ENCODE results near the gene VPS45.
"Not testable (repeated sequence)": the region's sequence is repeated elsewhere in the genome, so short reads cannot be mapped to it uniquely, and the experiment has no call there.

Gene VPS45

DNA sequence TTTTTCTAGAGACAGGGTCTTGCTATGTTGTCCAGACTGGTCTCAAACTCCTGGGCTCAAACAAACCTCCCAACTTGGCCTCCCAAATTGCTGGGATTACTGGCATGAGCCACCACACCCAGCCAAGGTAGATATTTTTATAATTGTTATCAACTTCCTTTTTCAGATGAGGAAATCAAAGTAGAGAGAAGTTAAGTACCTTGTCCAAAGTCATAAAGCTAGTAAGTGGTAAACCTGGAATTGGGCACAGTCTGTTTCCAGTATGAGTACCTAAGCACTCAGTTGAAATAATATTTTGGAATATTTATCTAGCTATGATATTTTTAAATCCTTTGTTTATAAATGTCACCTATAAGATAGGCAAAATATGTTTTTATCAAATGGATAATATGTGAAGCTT is 59.9 kb downstream of the VPS45 start:
- DNase-seq (ENCODE audit: low read depth in 3 of 3, low spot score in 1 of 3) = no peak

DNA sequence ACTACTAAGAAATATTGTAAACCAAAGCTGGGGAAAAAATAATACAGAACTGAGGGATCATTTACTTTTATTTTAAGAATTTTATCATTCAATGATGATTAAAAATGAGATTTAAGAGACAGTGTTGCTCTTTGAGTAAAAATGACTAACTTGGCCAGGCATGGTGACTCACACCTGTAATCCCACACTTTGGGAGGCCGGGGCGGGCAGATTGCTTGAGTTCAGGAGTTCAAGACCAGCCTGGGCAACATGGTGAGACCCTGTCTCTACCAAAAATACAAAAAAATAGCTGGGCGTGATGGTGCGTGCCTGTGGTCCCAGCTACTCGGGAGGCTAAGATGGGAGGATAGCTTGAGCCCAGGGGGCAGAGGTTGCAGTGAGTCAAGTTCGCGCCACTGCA is 60.3 kb downstream of the VPS45 start:
- DNase-seq (ENCODE audit: low read depth in 3 of 3, low spot score in 1 of 3) = peak in 1 of 3 donors; percentile 5

DNA sequence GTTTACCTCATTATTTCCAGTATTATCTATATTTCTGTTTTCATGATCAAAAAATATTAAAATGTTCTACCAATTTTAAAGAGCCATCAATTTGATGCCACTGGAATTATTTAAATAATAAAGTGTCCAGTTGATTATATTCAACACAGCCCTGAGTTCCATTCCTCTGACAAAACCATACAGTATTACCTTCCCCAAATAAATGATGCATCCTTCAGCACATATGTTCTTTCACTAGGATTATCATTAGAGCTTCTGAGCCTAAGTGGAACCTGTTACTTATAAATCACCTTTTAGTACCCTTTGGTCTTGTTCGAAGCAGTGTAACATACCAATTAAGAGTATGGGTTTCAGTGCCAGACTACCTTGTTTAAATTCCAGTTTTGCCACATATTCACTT is 64.8 kb downstream of the VPS45 start:
- DNase-seq (ENCODE audit: low read depth in 3 of 3, low spot score in 1 of 3) = no peak

DNA sequence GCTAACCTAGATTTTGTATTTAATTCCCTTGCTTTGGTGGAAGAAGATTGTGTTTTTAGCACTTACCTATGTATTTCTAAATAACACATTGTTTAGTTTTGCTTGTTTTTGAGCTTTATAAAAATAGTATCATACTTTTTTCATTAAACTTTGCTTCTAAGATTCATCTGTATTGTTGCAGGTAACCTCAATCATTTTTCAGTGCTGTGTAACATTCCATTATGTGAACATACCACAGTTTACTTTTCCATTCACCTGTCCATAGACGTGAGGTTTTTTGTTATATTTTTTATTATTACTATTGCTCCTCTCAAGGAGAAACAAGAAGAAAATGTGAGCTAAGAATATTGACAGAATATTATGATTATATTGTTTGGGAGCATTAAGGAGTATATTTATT is 67.0 kb downstream of the VPS45 start:
- DNase-seq (ENCODE audit: low read depth in 3 of 3, low spot score in 1 of 3) = no peak

DNA sequence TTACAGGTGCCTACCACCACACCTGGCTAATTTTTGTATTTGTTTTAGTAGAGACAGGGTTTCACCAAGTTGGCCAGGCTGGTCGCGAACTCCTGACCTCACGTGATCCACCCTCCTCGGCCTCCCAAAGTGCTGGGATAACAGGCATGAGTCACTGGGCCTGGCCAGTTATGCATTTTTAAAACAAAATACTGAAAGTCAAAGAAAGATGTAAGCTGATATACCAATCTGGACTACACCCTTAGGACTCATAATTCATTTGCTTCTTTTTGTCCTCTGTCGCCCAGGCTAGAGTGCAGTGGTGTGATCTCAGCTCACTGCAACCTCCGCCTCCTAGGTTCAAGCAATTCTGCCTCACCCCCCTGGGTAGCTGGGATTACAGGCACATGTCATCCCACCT is 67.8 kb downstream of the VPS45 start:
- DNase-seq (ENCODE audit: low read depth in 3 of 3, low spot score in 1 of 3) = not testable (repeated sequence)

DNA sequence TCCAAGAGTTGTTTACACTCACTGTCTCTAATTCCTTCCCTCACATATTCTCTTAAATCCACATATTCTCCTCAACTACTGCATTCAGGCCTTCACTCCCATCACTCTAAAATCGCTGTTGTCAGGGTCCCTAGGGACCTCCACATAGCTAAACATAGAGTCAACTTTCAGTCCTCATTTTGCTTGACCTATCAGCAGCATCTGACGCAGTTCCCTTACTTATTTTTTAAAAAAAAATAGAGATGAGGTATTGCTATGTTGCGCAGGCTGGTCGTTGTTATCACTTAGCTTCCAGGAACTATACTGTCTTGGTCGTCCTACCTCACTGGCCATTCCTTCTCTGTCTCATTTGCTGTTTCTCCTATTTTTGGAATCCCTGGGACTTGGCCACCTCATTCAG is 70.5 kb downstream of the VPS45 start:
- no peak for DNase-seq (ENCODE audit: low read depth in 3 of 3, low spot score in 1 of 3)

DNA sequence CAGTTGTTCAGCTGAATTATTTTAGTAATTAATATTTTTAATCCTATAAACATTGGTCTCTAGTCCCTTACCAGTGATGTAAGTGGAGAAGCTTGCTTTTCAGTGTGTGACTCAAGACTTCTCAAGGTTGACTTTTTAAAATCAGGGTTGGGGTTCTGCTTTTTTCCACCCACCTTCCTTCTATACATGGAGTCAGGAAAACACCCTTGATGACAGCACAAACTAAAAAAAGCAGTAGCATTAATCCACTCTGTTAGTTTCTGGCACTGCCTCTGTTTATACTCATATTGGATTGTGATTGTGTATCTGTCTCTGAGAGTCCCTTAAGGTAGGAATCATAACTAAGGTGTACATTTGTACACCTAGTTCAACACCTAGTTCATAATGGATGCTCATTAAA is 73.9 kb downstream of the VPS45 start:
- DNase-seq (ENCODE audit: low read depth in 3 of 3, low spot score in 1 of 3) = no peak

DNA sequence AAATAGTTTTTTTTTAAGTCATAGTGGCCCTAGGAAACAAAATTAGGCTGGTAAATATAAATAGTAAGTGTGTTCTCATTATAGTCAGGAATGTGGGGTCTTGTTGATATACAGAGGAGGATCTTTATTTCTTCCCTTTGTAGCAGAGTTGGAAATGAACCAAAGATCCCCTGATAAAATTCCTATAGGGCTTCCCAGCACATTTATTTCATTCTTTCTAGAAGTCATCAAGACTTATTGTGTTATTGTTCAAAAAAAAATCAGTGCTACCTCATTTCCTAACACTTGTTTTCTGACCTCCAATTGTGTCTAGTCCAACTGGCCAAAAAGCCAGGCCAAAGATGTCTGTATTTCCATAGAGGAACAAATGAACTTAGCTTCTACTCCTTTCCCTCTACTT is 74.5 kb downstream of the VPS45 start:
- no peak for DNase-seq (ENCODE audit: low read depth in 3 of 3, low spot score in 1 of 3)

DNA sequence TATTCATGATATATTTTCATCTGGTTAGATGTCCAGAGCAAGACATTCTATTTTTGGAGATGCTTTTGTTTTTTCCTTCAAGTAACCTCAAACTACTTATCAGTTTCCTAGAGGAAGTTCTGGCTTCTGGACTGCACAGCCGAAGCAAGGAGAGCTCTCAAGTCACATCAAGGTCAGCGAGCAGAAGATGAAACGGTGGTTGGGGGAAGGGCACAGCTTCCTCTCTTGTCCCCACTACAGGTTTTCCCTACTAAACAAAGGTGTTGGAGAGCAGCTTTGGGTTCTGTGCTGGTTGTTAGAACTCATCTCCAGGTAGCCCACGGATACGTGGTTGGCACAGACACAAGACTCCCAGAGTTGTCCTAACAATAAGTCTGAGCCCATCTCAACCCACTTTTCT is 77.0 kb downstream of the VPS45 start:
- no peak for DNase-seq (ENCODE audit: low read depth in 3 of 3, low spot score in 1 of 3)

DNA sequence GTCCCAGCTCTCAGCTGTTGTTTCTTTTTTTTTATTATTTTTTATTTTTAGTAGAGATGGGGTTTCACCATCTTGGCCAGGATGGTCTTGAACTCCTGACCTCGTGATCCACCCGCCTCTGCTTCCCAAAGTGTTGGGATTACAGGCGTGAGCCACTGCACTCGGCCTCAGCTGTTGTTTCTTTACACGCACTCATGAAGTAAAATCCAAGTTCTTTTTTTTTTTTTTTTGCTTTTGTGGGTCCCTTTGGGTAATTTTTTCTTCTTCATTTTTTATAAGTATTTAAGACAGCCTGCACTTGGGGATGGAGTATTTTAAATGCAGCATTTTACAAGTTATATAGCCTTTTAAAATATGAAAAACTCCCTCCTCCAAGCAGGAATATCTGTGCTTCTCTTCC is 78.4 kb downstream of the VPS45 start:
- not testable (repeated sequence) for DNase-seq (ENCODE audit: low read depth in 3 of 3, low spot score in 1 of 3)

DNA sequence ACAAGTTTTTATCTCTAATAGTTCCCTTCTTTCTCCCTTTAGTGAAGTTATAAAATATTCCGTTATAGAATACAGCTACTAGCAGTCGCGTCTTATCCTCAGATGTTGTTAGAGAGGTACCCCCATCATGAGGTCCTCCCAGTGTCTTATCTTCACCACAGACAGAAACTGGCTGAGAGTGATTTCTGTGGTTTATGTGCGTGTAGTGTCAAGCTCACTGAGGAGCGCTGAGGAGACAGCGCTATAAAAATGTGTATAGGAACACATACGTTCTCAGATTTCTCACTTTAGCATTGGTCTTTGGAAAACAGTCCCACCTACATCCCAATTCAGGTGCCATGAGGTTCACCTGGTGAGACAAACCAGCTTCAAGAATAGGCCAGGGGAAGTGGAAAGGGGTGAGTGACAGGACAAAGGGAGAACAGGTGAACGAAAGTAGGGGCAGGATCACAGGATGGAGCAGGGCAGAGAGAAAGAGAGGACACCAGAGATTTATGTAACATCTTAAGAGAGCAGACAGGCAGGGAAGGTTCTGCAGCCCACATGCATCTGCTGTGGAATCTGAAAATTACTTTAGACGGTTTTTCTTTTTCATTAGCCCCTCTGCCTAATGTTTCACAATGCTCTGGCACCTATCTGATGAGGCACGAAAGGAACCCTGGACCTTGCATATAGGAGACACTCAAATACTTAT is 79.4 kb downstream of the VPS45 start:
- no peak for DNase-seq (ENCODE audit: low read depth in 3 of 3, low spot score in 1 of 3)

DNA sequence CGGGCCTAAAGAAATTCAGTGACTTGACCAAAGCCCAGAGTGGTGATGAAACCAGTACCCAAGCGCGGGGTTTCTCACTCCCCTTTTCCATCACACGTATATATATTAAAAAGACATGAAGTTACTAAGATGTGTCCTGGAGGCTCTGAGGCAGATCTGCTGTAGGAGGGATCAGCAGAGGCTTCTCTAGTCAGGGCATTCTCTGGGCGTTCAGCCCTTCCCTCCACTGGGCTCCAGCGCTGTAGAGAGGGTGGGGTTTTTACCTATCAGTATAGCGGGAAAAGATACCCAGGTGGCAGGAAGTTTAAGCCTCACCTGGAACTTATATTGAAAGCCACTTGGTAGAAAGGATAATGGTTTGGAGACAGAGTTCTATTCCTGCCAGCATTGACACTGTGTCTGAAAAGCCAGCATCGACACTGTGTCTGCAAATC is 81.3 kb downstream of the VPS45 start:
- no peak for DNase-seq (ENCODE audit: low read depth in 3 of 3, low spot score in 1 of 3)

DNA sequence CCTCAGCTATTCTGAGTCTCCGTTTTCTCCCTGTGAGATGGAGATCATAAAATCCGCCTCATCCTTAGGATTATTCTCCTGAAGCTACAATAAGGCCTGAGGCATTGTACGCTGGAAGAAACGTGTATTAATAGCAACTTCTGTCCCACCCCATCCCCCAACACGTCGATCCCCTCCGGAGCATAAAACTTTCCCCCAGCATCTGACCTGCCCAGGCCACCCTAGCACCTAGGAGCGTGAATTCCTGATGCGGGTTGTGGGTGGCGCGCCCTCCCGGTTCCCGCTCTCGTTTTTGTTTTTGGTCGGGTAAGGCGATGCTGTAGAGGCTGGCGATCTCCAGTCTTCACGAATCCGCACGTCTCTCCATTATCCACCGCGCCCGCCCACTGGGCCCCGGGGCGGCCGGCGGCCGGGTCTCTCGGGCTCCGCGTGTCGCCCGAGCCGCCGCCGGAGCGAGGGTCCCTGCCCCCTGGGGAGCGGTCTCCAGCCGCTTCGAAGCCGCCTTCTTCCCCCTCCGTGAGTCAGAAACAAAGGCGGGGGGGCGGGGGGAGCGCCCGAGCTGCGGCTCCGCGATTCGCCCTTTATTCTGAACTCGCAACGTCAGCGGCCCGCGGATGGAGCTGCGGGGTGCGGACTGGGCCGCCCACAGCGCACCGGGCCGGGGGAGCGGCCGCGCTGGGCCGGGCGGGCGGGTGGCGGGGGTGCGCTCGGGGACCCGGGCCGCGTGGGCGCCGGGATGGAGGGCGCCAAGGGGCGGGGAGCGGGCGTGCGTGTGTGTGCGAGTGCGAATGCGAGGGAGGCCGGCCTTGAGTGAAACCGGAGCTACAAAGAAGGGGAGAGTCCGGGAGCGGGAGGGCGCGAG is 81.9 kb downstream of the VPS45 start, which contains the start of gene PLEKHO1:
Gene PLEKHO1 (plus strand): TSS at position 646 of the 862 bp plus-strand sequence. CDS start 342 bp downstream, outside the sequence.
- DNase-seq (ENCODE audit: low read depth in 3 of 3, low spot score in 1 of 3) = peak; percentile 67 to 74 (median 72)

DNA sequence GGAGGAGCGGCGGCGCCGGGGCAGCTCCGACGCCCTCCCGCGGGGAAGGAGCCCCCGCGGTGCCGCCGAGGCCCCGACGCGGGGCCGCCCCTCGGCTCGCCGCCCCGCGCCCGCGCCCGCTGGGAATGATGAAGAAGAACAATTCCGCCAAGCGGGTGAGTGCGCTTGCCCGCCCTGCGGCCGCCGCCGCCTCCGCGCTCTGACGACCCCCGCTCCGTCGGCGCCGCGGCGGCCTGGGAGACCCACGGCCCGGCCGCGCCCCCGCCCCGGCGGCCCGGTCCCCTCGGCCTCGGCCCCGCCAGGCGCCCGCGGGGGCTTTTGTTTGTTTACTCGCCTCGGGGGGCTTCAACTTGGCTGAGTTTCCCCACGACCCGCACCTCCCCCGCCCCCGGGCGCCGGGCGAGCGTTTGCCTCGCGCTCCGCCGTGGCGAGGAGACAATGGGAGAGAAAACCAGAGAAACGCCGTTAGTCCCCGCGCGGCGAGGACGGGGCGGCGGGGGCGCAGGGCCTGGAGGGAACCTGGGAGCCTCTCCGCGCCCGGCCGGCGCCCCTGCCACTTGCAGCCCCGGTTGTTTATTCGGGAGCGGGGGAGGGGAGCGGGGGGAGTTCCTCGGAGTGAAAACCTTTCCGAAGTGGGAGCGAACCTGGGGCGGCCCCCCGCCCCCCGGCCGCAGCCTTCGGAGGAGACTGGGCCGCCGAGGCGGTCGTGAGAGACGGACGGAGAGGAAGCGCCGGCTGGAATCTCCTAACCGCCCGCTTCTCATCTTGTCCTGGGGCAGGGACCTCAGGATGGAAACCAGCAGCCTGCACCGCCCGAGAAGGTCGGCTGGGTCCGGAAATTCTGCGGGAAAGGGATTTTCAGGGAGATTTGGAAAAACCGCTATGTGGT is 82.8 kb downstream of the VPS45 start:
- no peak for DNase-seq (ENCODE audit: low read depth in 3 of 3, low spot score in 1 of 3)

DNA sequence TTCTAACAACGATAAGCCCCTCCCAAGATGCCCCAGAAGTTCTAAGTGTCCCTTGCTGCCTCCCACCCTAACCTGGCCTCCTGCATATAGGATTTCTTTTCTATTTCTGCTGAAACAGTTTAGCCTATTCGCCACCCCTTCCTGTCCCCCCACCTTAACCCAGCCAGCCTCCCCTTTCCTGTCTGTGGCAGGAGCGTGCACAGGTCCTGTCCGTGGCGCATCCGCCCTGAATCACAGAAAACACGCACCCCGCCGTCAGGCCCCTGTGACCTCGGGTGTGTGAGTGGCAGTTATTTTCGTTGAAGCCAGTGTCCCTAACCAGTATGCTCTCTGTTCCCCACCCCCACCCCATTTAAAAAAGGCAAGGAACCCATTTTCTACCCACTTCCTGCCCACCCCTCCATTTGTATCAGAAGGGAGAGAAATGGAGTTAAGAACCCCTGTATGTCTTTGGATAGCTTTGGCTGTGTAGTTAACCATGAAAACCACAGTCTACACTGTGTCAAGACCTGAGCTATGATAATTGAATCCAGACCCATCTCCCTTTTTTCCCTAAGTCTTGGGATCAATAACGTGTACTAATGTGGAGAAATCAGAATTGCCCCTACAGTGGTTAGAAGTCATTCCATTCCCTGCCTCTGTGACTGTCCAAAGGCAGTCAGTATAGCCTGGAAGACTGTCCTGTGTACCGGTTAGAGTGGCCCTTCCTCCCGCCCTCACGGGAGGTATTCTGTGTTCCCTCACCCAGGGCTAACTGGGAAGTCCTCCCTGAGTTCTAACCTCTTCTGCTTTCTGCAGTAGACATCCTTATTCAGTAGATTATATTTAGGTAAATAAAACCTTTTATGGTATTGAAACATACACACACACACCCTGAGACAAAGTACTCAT is 84.0 kb downstream of the VPS45 start:
- DNase-seq (ENCODE audit: low read depth in 3 of 3, low spot score in 1 of 3) = peak in 2 of 3 donors; percentile 66 to 70

DNA sequence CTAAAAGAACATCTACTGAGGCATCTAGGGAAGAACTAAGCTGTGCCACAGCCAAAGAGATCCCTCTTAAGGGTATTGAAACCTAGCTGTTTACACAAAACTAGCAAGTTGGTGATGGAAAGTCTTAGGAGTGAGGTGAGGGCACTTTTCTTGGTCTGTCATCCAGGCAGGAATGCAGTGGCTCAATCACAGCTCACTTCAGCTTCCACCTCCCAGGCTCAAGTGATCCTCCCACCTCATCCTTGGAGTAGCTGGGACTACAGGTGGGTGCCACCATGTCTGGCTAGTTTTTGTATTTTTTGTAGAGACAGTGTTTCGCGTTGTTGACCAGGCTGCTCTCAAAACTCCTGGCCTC is 84.6 kb downstream of the VPS45 start:
- DNase-seq (ENCODE audit: low read depth in 3 of 3, low spot score in 1 of 3) = no peak

DNA sequence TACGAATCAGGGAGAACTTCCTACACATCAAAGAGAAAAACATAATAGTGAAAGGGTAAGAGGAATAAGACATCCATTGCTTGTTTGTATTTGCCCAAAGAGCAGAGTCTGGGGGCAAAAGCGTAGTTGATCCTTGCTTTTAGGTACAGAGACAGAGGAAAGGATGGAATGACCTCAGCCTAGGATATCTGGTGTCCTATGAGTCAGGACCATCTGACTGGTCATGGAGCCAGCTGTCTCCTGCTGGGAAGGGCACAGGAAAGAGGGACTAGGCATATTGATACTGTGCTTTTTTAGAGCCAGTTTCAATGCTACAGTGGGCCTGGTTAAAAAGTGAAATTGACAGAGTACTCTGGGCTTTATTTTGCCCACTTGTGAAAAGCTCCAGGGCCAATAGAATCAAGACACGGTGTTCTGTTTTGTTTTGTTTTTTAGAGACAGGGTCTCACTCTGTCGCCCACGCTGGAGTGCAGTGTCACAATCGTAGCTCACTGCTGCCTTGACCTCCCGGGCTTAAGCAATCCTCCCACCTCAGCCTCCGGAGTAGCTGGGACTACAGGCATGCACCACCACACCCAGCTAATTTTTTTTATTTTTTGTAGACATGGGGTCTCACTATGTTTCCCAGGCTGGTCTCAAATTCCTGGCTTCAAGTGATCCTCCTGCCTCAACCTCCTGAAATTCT is 85.3 kb downstream of the VPS45 start:
- no peak for DNase-seq (ENCODE audit: low read depth in 3 of 3, low spot score in 1 of 3)

DNA sequence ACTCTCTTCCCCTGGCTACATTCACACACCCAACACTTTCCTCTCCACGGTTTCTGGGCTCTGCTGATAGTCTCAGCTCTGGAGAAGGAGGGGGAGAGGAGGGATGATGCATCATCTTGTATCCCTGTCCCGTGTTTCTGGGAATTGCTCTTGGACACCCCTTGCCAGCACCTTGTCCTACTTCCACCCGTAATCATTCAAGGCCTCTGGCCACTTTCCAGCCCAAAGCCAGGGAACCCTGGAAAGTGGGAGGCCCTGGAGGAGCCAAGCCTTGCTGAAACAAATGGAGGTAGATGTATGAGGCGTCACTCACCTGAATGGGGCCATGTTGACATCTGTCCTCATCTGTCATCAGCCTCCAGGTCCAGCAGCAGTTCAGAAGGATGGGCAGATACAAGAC is 86.6 kb downstream of the VPS45 start:
- DNase-seq (ENCODE audit: low read depth in 3 of 3, low spot score in 1 of 3) = no peak

DNA sequence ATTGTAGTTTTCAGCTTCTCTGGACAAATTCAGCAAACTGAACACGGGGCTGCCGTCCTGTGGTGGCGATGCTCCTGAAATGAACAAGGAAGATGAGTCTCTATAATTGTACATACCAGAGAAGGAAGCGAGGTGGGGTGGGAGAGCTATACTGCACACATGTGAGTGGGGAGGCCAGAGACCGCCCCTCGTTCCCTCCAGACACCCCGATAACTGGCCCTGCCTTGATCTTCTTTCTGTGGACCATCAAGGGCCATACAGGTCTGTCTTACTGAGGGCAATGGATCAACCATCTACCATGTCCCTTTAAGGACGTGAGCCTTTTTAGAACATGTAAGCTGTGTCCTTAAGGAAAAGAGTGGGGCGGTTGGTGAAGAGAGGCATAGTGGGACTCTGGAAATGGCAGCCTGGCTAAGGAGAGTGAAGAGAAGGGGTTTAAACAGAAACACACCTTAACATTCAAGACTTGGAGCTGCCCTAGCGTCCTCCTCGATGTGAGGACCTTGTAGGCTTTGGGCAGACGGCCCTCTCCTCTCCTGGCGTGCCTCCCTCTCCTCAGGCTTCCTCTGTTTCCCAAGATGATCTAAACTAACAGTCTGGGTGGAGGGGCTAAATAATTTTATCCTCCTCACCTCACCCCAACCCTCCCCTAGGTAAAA is 88.0 kb downstream of the VPS45 start:
- no peak for DNase-seq (ENCODE audit: low read depth in 3 of 3, low spot score in 1 of 3)
